ENCODE data around the gene UPP2. TPM values are rescaled to one million over a fixed set of nuclear protein-coding genes. Genes with fewer than 3 reads are reported as not detected.

Gene UPP2
- total RNA-seq, 1 experiment from 2014 or later, result not detected

DNA sequence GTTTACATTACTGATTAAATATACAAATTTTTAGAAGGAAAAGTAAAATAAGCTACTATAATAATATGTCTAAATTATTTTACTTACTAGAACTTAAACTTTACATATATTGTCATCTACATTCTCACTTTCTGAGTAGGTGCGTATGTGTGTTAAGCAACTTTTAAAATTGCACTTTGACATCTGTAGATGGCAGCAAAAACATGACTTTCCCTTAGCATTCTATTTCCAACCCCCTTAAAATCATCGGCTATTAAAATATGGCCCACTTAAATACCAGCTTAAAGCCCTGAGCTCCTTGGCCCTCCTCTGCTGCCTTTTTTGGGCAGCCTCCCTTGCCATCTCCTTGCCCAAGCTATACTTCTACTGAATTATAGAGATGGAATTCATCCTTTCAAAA is 78.0 kb downstream of the UPP2 start:
- Histone ChIP-seq H3K27me3 (replicated peaks; ENCODE audit: insufficient read depth, low read depth, low read length, poor library complexity) (no peaks in the 10 kb centered on the region), H3K9me3 (ENCODE audit: low read depth, low read length, poor library complexity, severe bottlenecking) (no peaks in the 10 kb centered on the region), H3K27ac (ENCODE audit: low read depth, low read length, poor library complexity, severe bottlenecking) (no peak overlapping the region), H3K36me3 (ENCODE audit: insufficient read depth, low read length, poor library complexity, severe bottlenecking) (no peaks in the 10 kb centered on the region), H3K4me1 (ENCODE audit: insufficient read depth, low read length, poor library complexity, severe bottlenecking) (peaks cover 12% of the 10 kb centered on the region), H3K4me3 (ENCODE audit: low read depth, low read length, poor library complexity, severe bottlenecking) (no peak overlapping the region)
- DNase-seq (ENCODE audit: low spot score), result peak; percentile 51
- intact Hi-C loops (cut with micrococcal nuclease; ENCODE audit: unreplicated experiment), result loop anchor here (2.0 to 5.0 kb wide), 4 partner anchors 147 to 565 kb away; partner anchors contain the start of genes CCDC148 and PKP4
- BruUV-seq (replicated peaks), result no TSS peak
- CTCF ChIA-PET, result interaction anchor here (0.6 to 1.1 kb wide), 4 partner anchors 155 to 840 kb away, joined by 4 to 9 read pairs (median 6); no protein-coding TSS in a partner anchor
- POLR2A ChIA-PET (ENCODE audit: low non-redundant PET), result no interaction called here
- TF ChIP-seq EZH2 (IDR thresholded peaks at IDR 0.05; ENCODE audit: borderline replicate concordance, low read depth, low read length, poor library complexity, severe bottlenecking) (no peak), CTCF (conservative IDR thresholded peaks at IDR 0.05; ENCODE audit: low read depth, low read length) (peak; percentile 62)

DNA sequence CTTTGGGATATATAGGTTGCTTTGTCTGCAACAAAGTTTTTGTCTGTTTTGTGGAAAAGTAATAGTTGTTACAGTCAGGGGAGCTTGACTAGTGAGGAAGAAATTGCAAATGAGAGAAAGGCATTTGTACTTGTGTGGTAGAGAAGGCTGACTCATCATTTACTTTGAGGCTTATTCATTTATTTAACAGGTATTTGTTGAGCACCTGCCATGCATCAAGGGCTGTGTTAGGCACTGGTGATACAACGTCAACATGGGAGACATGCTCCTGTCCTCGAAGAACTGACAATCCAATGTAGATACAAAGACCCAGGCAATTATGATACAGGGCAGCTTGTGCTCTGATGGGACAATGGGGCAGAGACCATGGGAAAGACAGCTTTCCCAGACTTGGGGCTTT is 79.5 kb downstream of the UPP2 start:
- no peak overlapping the region for H3K4me3 ChIP-seq (ENCODE audit: low read depth, low read length, poor library complexity, severe bottlenecking)
- no peak for TF ChIP-seq EZH2 (IDR thresholded peaks at IDR 0.05; ENCODE audit: borderline replicate concordance, low read depth, low read length, poor library complexity, severe bottlenecking)
- TF ChIP-seq CTCF (conservative IDR thresholded peaks at IDR 0.05; ENCODE audit: low read depth, low read length), result no peak
- no peaks in the 10 kb centered on the region for H3K27me3 ChIP-seq (replicated peaks; ENCODE audit: insufficient read depth, low read depth, low read length, poor library complexity)
- DNase-seq (ENCODE audit: low spot score), result no peak
- ChIA-PET CTCF (interaction anchor here (0.6 kb wide), 1 partner anchor 278 kb away, joined by 5 read pairs; no protein-coding TSS in a partner anchor), POLR2A (ENCODE audit: low non-redundant PET) (no interaction called here)
- intact Hi-C loops (cut with micrococcal nuclease; ENCODE audit: unreplicated experiment), result no loop called here
- no peak overlapping the region for H3K27ac ChIP-seq (ENCODE audit: low read depth, low read length, poor library complexity, severe bottlenecking)
- no peaks in the 10 kb centered on the region for H3K9me3 ChIP-seq (ENCODE audit: low read depth, low read length, poor library complexity, severe bottlenecking)
- peaks cover 12% of the 10 kb centered on the region for H3K4me1 ChIP-seq (ENCODE audit: insufficient read depth, low read length, poor library complexity, severe bottlenecking)
- no TSS peak for BruUV-seq (replicated peaks)
- no peaks in the 10 kb centered on the region for H3K36me3 ChIP-seq (ENCODE audit: insufficient read depth, low read length, poor library complexity, severe bottlenecking)

DNA sequence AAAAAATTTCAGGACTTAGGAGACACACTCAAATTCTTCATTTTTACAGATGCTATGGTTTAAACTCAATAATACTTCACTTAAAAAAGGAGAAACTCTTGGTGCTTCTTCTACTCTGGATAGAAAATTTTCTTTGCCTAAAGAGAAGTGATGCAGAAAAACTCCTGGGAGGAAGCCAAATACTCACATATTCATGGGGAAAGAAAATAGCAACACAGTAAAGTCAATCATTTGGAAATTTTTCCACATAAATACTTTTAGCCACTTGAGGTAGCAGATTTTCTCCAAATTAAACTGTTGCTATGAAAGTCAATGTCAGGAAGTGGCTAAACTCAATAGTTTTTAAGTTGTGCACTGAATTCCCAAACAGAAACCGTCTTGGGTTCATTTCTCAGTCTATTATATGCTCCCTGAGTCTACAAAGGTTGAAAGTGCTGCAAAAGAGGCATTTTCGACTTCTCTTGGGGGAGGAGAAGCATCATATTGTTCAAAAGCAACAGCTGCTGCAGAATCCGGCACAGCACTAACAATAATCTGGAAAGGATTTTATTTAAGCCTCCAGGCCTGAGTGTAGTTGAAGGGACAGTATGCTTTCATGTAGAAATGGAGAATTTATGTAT is 81.1 kb downstream of the UPP2 start:
- no peak for DNase-seq (ENCODE audit: low spot score)
- Histone ChIP-seq H3K27me3 (replicated peaks; ENCODE audit: insufficient read depth, low read depth, low read length, poor library complexity) (no peaks in the 10 kb centered on the region), H3K9me3 (ENCODE audit: low read depth, low read length, poor library complexity, severe bottlenecking) (no peaks in the 10 kb centered on the region), H3K27ac (ENCODE audit: low read depth, low read length, poor library complexity, severe bottlenecking) (no peak overlapping the region), H3K4me3 (ENCODE audit: low read depth, low read length, poor library complexity, severe bottlenecking) (no peak overlapping the region), H3K4me1 (ENCODE audit: insufficient read depth, low read length, poor library complexity, severe bottlenecking) (peaks cover 12% of the 10 kb centered on the region), H3K36me3 (ENCODE audit: insufficient read depth, low read length, poor library complexity, severe bottlenecking) (no peaks in the 10 kb centered on the region)
- no peak for TF ChIP-seq CTCF (conservative IDR thresholded peaks at IDR 0.05; ENCODE audit: low read depth, low read length)
- TF ChIP-seq EZH2 (IDR thresholded peaks at IDR 0.05; ENCODE audit: borderline replicate concordance, low read depth, low read length, poor library complexity, severe bottlenecking), result no peak
- no TSS peak for BruUV-seq (replicated peaks)
- CTCF ChIA-PET, result interaction anchor here (0.9 kb wide), 1 partner anchor 573 kb away, joined by 3 read pairs; no protein-coding TSS in a partner anchor
- POLR2A ChIA-PET (ENCODE audit: low non-redundant PET), result no interaction called here
- intact Hi-C loops (cut with micrococcal nuclease; ENCODE audit: unreplicated experiment), result no loop called here

Data from A673 (cell line).